GM18951 (cell line): Measurements from ENCODE around the gene RPL39.
"Not testable (repeated sequence)": the region's sequence is repeated elsewhere in the genome, so short reads cannot be mapped to it uniquely, and the experiment has no call there.

Experiments
- POLR2A ChIP-seq: IDR thresholded peaks from 4 replicates; pipeline ENCODE4 v1.6.1; 2011; ENCODE audit warnings: mild to moderate bottlenecking; ENCODE audit not compliant: insufficient read length, insufficient read depth; ENCODE audit errors: extremely low read depth
- in situ Hi-C: fragments of 300-500 bp; cut with MboI; formaldehyde crosslinking; loops from one replicate; pipeline ENCODE4 v1.12.0; 2022; ENCODE audit warnings: low sequenced_read_pairs, mixed read lengths, inconsistent platforms; ENCODE audit not compliant: unreplicated experiment

Gene RPL39

DNA sequence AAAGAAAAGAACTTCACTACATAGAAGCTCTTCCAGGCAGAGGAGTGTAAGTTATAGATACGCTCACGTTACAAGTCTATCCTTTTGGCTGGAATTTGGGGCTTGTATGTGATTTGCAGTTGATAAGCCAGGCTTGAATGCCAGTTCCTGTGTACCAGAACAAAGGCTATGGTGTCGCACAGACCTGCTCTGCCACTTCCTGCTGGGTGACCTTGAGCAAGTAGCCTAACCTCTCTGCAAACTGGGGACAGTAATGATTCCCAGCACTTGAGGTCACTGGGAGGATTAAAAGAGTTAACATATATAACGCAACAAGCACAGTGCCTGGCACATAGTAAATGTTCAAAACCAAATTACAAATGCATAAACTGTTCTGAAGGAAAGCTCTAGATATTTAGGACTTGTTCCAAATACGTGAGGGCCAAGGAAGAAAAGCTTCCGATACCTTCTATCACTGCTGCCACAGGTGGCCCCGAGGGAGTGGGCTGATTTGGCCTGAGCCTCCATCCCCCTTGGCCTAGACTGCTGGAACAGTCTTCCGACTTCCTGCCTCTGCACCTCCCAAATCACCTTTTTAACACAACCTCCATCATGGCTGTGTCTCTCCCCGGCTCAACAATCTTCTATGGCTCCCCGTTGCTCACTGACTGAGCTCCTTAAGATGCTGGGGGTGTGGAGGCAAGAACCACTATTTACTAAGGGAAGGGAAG lies 34.3 kb downstream of the RPL39 start:
- in situ Hi-C loops: no loop called here
- no peak for TF ChIP-seq POLR2A

GRCh38 chrX:119755981-119756533 lies 35.4 kb downstream of the RPL39 start:
- in situ Hi-C loops: no loop called here

GRCh38 chrX:119753639-119754257 lies 37.7 kb downstream of the RPL39 start:
- TF ChIP-seq POLR2A: no peak
- in situ Hi-C loops: no loop called here

More at GRCh38 chrX:119755981-119756533, 35.4 kb downstream of the RPL39 start:
- peak; percentile 25 for TF ChIP-seq POLR2A

GRCh38 chrX:119753001-119753400 lies 38.4 kb downstream of the RPL39 start:
- no peak for TF ChIP-seq POLR2A
- in situ Hi-C loops: no loop called here

GRCh38 chrX:119750751-119751150 lies 40.7 kb downstream of the RPL39 start:
- in situ Hi-C loops: not testable (repeated sequence)

DNA sequence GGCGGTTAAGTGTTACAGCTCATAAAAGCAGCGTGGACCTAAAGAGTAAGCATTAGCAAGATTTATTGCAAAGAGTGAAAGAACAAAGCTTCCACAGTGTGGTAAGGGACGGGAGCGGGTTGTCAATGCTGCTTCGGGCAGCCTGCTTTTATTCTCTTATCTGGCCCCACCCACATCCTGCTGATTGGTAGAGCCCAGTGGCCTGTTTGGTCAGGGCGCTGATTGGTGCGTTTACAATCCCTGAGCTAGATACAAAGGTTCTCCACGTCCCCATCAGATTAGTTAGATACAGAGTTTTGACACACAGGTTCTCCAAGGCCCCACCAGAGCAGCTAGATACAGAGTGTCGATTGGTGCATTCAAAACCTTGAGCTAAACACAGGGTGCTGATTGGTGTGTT lies 41.3 kb downstream of the RPL39 start:
- in situ Hi-C loops: not testable (repeated sequence)

DNA sequence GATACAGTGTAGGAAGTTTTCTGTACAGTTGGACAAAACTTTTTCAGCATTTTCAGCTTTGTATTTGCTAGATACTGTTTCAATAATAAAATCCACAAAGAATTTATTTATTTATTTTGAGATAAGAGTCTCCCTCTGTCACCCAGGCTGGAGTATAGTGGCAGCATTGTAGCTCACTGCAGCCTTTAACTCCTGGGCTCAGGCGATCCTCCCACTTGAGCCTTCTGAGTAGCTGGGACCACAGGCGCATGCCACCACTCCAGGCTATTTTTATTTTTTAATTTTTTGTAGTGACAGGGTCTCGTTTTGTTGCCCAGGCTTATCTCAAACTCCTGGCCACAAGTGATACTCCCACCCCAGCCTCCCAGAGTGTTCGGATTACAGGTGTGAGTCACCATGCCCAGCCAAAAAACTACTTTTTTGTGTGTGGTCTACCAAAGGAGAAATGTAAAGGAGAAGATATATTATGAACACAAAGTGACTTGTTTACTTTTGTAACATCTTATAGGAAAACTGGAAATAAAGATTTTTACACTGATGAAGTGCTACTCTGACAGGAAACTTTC lies 46.1 kb downstream of the RPL39 start:
- no peak for TF ChIP-seq POLR2A
- in situ Hi-C loops: loop anchor here (25.0 kb wide), 1 partner anchor 233 kb away; no protein-coding TSS in a partner anchor

GRCh38 chrX:119738742-119739141 lies 52.7 kb downstream of the RPL39 start:
- in situ Hi-C loops: loop anchor here (25.0 kb wide), 1 partner anchor 226 kb away; no protein-coding TSS in a partner anchor
- no peak for TF ChIP-seq POLR2A
